Tibial nerve (tissue), 4 donors: Measurements from ENCODE around the gene ZNF346.

Experiments used
- CTCF ChIP-seq, 5 experiments: fragments of 200-600 bp in 3 of 5; fragments of 450-650 bp in 2 of 5; sonication (generic) in 3 of 5; IDR thresholded peaks; one replicate each; pipeline ENCODE4 v1.5.1; 2016 to 2019; ENCODE audit warnings: antibody characterized with exemption in 5 of 5, mild to moderate bottlenecking in 3 of 5, moderate library complexity in 2 of 5
- EP300 ChIP-seq, 2 donors: sonication (generic); formaldehyde crosslinking; IDR thresholded peaks; one replicate each; pipeline ENCODE4 v1.6.1; 2017; ENCODE audit warnings: antibody characterized with exemption in 2 of 2, mild to moderate bottlenecking in 1 of 2
- POLR2A ChIP-seq, 2 donors: fragments of 450-650 bp; IDR thresholded peaks; one replicate each; pipeline ENCODE4 v1.6.1; 2017; ENCODE audit warnings: antibody characterized with exemption in 2 of 2, mild to moderate bottlenecking in 2 of 2, moderate library complexity in 2 of 2

GRCh38 chr5:177086654-177087397 is 64.3 kb downstream of the ZNF346 start, which contains the start of gene FGFR4:
- TF ChIP-seq CTCF (IDR thresholded peaks at IDR 0.05) (peak; percentile 47 to 66 (median 63)), POLR2A (IDR thresholded peaks at IDR 0.05) (peak in 1 of 2 donors; percentile 12), EP300 (IDR thresholded peaks at IDR 0.05) (no peak)
